ENCODE measurements around the gene CTSO. TPM values are rescaled to one million over a fixed set of nuclear protein-coding genes. Genes with fewer than 3 reads are reported as not detected.

The CTSO gene
- total and polyA plus RNA-seq, 2 of the 8 experiments (the other 6 are each of a cell fraction or from before 2014, with no cell fraction given): 0.39 to 0.41 TPM

DNA sequence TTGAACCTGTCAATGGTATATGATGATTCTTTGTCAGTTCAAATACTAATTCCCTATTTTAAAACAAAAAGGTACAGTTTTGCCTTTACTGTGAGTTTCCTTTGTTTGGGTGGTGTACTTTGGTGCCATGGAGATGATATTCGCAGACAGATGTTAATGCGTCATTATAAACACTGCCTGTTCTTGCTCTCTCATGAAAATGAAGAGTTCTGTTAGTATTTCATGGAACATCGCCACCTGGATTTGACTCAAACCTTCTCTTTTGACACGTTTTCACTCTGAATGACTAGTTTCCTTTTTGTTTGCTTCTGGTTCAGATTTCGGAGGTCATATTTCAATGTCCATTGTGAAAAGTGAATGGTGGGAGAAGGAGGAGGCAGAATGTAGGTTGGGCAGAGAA lies 6.9 kb upstream of the CTSO start:
- H3K56ac ChIP-seq (replicated peaks; ENCODE audit: insufficient read length, low read depth, low read length): no peak overlapping the region
- H4K20me1 ChIP-seq (replicated peaks in 1 of 2; ENCODE audit: control insufficient read depth in 1 of 2, insufficient read depth in 2 of 2, low read length in 2 of 2): no peaks in the 10 kb centered on the region
- DNase-seq (ENCODE audit: low read depth in 1 of 2, low spot score in 2 of 2): no peak
- no peak overlapping the region for H4K91ac ChIP-seq (replicated peaks; ENCODE audit: insufficient read length, low read length)
- H2BK20ac ChIP-seq (ENCODE audit: low read length): no peak overlapping the region
- H3K9ac ChIP-seq (replicated peaks in 1 of 4; ENCODE audit: extremely low read depth in 1 of 4, low read depth in 3 of 4, low read length in 3 of 4): no peak overlapping the region
- H3K27ac ChIP-seq (ENCODE audit: low read depth, low read length): no peak overlapping the region
- 84% methylated on average over 5 of the region's 5 CpGs; no CpG with 5 or more reads in 1 of the 2 experiments for WGBS, 2 experiments (ENCODE audit: extremely low coverage in 1 of 2, insufficient coverage in 1 of 2, insufficient read length in 1 of 2, insufficient replicate concordance in 2 of 2, low coverage in 1 of 2, low lambda C conversion rate in 2 of 2, missing lambda C conversion rate in 1 of 2)
- H3K4me2 ChIP-seq (ENCODE audit: insufficient read depth in 1 of 2, low read depth in 2 of 2, low read length in 2 of 2): no peak overlapping the region
- no peak overlapping the region for H3K4me3 ChIP-seq (ENCODE audit: extremely low read depth in 1 of 4, insufficient read depth in 2 of 4, low read depth in 3 of 4, low read length in 4 of 4)
- H2BK15ac ChIP-seq (ENCODE audit: low read length): no peak overlapping the region
- H3K79me2 ChIP-seq (ENCODE audit: control insufficient read depth in 1 of 2, insufficient read depth in 2 of 2, low read length in 2 of 2): no peaks in the 10 kb centered on the region
- no peaks in the 10 kb centered on the region for H3K23me2 ChIP-seq (ENCODE audit: low read depth, low read length)
- no peaks in the 10 kb centered on the region for H3K9me3 ChIP-seq (ENCODE audit: insufficient read depth in 2 of 2, low read depth in 1 of 2, low read length in 1 of 2)
- CTCF ChIA-PET (ENCODE audit: partially characterized antibody): no interaction called here
- no peaks in the 10 kb centered on the region for H3K27me3 ChIP-seq (replicated peaks in 1 of 4; ENCODE audit: control insufficient read depth in 3 of 4, extremely low read depth in 1 of 4, insufficient read depth in 3 of 4, low read length in 3 of 4)
- H4K5ac ChIP-seq (ENCODE audit: insufficient read length, low read depth, low read length): no peak overlapping the region
- no peak for FAIRE-seq
- H2BK5ac ChIP-seq (ENCODE audit: low read depth, low read length): no peak overlapping the region
- POLR2A ChIA-PET (ENCODE audit: partially characterized antibody): no interaction called here
- H2AFZ ChIP-seq (ENCODE audit: low read length): 0 out of 2 replicates have a peak overlapping the region, but pooled peaks have one; percentile 5
- no peaks in the 10 kb centered on the region for H3K4me1 ChIP-seq (replicated peaks in 1 of 4; ENCODE audit: control insufficient read depth in 3 of 4, insufficient read depth in 4 of 4, low read length in 3 of 4)
- no peak overlapping the region for H2BK12ac ChIP-seq (ENCODE audit: low read depth, low read length)
- no peak overlapping the region for H3K14ac ChIP-seq (ENCODE audit: insufficient read length)
- H3K36me3 ChIP-seq (ENCODE audit: control insufficient read depth in 2 of 4, insufficient read depth in 4 of 4, low read length in 3 of 4): no peaks in the 10 kb centered on the region
- H3K18ac ChIP-seq (ENCODE audit: extremely low read depth, low read length): no peak overlapping the region
- no peak overlapping the region for H3K4ac ChIP-seq (replicated peaks; ENCODE audit: insufficient read length, low read depth, low read length)
- no peak for TF ChIP-seq TAF7 (optimal IDR thresholded peaks at IDR 0.05; ENCODE audit: borderline replicate concordance, low read depth, low read length)
- TF ChIP-seq TBP (IDR thresholded peaks at IDR 0.05; ENCODE audit: low read depth, low read length): no peak
- no peak for TF ChIP-seq PHF8 (conservative IDR thresholded peaks at IDR 0.05; ENCODE audit: low read depth, low read length)
- no peak for TF ChIP-seq TAF1 (IDR thresholded peaks at IDR 0.05; ENCODE audit: low read depth, low read length)
- no peak for TF ChIP-seq EZH2 (IDR thresholded peaks at IDR 0.05; ENCODE audit: low read depth, low read length, severe bottlenecking)
- H3K79me1 ChIP-seq (ENCODE audit: low read depth, low read length): no peaks in the 10 kb centered on the region
- H3K23ac ChIP-seq (ENCODE audit: insufficient read length): no peak overlapping the region
- no peak overlapping the region for H2AK5ac ChIP-seq (ENCODE audit: low read depth, low read length)
- no peak overlapping the region for H2BK120ac ChIP-seq (replicated peaks; ENCODE audit: low read depth, low read length)
- no peak overlapping the region for H4K8ac ChIP-seq (ENCODE audit: extremely low read depth, insufficient read depth, low read length)
